Measurements from ENCODE around the gene BMP7.
"Not testable (repeated sequence)": the region's sequence is repeated elsewhere in the genome, so short reads cannot be mapped to it uniquely, and the experiment has no call there.

The BMP7 gene

DNA sequence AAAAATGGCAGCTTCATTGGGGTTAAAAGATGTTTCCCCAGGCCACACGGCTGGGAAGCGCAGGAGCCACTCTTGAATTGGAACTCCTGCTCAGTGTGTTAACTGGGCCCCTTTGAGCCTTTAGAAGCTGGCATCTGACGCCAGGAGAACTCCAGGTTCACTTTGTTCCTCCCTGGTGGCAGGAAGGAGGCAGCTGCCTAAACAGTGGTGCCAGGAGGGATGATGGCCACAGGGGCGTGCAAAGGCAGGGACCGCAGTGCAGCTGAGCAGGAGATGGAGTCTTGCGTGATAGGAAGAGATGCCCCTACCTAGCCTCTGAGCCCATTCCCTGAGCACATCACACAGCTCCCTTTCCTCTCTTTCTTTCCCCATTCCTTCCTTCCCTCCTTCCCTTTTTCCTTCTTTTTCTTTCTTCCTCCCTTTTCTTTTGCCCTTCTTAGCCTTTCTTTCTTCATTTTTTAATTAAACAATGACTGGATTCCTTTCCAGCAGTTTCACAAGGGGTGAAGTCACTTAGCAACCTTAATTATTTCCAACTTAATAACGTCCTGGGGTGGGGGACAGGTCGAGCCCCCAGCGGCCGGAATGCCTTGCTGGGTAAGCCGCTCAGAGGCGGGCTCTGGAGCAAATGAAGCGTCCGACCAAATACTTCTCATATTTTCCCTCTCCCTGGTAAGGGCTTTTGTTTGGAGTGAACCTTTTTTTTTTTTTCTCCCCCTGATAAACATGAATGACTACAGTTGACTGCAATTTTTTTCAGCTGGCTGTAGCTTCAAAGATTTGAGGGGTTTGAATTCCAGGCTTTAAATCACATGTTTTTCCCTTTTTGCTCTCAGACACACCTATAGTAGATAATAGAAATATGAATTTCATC is 20.8 kb upstream of the BMP7 start:
- no peak for DNase-seq

DNA sequence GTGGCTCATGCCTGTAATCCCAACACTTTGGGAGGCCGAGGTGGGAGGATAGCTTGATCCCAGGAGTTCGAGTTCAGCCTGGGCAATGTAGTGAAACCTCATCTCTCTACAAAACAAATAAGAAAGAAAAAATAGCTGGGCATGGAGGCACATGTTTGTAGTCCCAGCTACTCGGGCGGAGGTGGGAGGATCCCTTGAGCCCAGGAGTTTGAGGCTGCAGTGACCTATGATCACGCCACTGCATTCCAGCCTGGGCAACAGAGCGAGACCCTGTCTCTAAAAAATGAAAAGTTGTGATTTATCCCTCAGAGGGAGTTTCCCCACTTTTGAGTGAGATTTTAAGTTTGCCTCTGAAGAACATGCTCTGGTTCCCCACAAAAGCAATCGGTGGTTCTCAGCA is 17.4 kb upstream of the BMP7 start:
- DNase-seq, result no peak

DNA sequence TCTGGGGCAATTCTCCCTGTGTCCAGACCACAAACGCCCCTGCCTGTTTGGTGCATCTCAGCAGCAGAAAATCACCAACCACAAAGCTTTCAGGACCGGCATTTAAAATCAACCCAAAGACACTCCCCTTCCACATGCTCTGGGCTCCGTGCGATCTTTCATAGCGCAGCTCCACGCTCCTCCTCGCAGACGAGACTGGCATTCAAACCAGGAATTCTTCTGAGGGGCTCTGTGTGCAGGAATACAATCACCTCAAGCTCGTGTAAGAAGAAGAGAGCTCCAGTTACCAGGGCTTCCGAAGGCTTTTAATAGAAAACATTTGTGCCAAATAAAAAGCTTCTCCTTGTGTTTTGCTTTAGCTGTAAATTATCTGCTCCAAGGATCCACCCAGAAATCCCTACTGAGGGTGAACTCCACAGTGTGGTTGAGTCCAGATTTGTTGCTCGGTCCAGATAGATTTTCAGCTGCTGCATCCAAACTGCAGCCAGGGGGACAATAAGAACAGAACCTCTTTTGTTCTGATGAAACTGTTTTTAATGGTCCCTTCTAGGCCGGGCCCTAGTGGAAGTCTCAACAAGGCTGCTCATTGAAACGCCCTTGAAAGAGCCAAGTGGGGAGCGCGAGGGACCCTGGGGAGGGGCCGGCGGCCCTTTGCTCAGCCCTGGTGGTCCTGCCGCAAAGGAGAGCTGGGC is 16.4 kb upstream of the BMP7 start:
- no peak for DNase-seq

DNA sequence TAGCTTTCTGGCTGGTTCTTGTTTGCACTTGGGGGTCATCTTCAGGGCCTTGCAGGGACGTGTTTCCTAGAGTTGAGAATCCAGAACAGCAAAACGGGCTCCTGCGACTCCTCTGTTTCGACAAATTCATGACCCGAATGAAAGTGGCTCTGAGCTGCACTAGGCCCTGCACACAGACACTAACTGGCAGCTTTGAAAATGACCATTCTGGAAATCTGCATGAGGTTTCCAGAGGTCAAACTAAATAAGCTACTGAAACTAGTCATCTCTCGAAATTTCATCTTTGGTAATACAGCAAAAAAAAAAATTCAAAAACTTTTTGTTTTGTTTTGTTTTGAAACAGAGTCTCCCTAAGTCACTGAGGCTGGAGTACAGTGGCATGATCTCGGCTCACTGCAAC is 15.5 kb upstream of the BMP7 start:
- DNase-seq, result no peak

DNA sequence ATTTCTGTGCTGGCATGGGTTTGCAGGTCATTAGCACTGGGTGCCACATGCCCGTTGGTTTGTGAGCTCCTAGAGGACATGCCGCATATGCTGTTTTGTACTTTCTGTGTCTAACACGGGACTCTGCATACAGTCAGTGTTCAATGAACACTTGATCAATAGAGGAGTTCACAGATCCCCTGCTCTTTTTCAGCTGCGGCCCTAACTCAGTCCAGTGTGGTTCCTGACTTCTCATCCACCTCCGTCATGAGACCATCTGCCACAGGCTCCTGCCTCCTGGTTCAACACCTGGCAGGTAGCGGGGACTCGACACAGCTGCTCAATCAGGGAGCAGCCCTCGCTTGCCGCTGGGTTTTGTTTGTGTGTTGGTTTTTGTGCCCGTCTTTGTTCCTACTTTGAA is 13.8 kb upstream of the BMP7 start:
- no peak for DNase-seq

DNA sequence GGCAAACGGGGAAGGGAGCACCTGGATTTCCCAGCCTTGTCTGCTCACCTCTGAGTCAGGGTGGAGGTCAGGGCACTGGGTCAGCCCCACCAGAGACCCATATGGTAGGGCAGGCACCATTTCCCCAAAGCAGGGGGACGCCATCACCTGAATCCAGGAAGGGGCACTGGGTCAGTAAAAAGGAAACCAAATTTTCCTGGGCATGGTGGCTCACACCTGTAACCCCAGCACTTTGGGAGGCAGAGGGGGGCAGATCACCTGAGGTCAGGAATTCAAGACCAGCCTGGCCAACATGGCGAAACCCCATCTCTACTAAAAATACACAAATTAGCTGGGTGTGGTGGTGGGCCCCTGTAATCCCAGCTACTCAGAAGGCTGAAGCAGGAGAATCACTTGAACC is 13.1 kb upstream of the BMP7 start:
- DNase-seq, result not testable (repeated sequence)

DNA sequence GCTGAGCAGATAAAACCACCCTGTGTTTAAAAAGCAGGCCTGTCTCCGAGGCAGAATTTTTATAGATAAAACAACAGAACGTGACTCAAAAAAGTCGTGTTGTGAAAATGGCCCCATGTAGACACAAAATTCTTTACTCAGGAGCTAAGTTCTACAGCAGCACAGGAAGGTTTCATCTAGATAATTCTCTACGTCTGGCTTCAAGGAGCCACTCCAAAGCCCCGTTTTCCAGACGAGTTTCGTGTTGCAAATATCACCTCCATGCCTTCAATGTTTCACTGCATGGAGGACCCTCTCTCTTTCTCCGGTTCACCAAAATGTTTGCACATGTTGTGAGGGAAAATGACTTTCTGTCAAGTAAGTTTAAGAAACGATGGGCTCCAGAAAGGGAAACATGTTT is 12.0 kb upstream of the BMP7 start:
- no peak for DNase-seq

DNA sequence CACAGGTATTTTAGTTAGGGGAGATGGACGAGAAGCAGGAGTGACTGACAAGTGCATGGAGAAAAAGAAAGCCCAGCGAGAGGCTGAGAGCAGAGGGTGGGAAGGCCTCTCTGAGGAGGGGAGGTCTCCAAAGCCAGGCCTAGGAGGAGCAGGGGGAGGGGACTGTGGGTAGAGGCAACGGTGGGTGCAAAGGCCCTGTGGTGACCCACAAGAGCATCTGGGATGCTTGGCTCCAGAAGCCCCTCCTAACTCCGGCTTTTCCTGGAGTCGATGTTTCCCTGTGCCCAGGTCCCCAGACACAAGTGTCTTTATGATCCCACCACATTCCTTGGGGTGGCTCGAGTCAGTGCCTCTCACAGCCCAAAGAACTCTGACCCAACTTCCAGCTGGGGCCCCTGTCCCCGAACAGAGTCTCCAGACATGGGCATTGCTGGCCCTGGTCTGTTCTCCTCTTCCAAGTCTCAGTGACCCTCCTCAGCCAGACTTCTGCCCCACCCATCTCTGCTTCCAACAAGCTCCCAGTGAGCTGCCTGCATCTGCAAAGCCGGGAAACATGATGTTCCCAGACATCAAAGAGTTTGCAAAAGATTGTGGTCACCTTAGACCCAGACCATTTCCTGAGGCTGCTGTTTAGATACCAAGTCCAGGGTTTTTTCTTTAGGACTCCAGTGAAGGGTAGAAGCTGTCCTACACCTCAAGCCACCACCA is 11.1 kb upstream of the BMP7 start:
- no peak for DNase-seq

DNA sequence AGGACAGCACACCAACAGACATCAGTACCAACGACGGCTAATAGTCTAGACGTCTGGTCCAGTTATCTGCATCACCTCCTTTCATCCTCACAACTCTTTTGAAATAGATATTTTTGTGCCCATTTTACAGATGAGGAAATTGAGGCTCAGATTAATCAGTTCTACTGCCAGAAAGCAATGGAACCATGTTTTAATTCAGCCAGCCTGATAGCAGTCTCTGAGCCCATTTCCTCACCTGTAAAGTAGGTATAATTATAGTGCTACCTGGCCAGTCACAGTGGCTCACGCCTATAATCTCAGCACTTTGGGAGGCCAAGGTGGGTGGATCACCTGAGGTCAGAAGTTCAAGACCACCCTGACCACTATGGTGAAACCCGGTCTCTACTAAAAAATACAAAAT is 9.8 kb upstream of the BMP7 start:
- DNase-seq, result no peak

DNA sequence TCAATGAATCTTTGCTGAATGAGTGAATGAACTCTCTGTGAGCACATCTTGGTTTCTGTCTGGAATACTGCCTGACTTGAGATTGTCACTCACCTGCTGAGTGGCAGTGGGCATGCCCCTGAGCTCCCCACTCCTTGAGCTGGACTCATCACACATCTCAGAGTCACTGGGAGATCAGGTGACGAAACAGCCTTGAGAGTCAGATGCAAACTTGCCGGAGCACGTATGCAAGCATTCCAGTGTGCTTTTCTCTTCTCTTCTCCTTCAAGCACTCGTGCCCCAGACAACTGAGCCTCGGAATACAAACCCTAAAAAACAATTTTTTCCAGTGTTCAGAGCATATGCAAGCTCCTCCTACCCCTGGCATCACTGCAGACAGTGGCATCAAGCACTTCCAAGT is 9.4 kb upstream of the BMP7 start:
- no peak for DNase-seq

DNA sequence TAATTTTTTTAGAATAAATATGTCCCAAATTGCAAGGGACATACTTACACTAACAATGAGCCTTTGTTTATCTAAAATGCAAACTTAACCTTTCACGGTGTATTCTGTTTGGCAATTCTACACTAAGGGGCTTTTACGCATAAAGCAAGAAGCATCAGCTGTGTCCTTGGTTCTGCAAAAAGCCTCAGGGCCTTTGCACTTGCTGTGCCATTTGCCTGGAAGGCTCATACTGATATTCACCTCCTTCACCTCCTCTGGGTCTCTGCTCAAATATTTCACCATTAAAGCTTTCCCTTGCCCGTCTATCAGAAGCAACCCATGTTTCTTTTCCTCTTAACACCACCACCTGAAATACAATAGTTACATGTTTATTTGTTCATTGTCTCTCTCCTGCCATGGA is 8.9 kb upstream of the BMP7 start:
- no peak for DNase-seq

DNA sequence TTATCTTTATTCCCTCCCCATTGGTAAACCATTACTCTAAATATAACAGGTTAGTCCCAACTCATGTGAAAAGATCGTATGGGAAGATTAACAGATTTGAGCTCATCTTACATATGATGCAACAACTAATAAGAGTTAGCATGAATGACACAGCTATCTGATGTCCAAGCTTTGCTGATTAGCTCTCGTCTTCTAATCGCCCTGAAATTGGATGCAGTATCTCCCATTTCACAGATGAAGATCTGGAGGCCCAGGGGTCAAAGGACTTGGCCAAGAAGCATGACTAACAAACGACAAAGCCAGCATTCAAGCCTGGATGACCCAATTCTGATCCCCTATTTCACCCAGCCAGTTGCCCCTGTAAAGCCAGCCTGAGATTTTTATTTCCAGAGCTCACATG is 8.4 kb upstream of the BMP7 start:
- DNase-seq, result no peak

DNA sequence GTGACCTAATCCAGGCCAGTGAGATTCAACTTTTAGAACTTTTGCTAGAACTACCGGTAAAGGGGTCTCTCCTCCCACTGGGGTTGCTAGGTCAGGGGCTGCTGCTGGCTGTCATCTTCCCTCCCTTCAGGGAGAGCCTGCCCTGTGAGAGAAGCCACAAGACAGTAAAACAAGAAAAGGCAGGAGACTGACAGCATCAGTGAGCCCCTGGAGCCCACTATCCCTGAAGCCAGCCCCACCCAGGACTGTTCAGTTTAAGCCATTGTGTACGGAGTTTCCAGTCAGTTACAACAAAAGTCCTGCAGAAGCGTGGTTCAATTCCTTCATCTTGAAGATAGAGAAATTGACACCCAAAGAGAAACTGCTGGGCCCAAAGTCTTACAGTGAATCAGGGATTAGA is 7.9 kb upstream of the BMP7 start:
- no peak for DNase-seq

DNA sequence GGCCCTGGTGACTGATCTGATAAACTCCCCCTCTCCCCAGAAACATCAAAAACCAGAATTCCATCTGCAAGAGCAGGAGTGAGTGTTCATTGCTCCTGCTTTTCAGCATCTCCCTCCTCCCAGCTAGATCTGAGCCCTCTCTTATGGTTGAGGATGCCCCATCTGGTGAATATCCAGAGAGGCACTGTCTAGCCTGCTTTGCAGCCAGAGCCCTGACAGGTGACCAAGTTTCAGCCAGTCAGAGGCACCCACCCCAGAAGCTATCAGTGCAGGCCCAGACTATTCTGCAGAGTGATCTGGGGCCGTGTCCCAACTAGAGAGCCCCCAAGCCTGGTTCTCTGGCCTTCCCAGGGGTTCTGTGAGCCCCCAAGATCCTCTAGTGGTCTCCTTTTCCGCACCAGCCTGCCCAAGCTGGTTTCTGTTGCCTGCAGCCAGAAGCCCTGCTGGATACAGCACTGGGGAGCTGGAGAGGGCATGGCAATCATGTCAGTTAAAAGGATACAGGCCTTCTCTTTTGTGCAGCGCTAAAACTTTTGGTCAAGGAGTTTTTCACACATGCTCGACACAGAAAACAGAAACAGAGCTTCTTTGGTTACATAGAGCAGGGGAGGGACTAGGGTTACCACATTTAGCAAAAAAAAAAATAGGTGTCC is 6.6 kb upstream of the BMP7 start:
- DNase-seq, result no peak

DNA sequence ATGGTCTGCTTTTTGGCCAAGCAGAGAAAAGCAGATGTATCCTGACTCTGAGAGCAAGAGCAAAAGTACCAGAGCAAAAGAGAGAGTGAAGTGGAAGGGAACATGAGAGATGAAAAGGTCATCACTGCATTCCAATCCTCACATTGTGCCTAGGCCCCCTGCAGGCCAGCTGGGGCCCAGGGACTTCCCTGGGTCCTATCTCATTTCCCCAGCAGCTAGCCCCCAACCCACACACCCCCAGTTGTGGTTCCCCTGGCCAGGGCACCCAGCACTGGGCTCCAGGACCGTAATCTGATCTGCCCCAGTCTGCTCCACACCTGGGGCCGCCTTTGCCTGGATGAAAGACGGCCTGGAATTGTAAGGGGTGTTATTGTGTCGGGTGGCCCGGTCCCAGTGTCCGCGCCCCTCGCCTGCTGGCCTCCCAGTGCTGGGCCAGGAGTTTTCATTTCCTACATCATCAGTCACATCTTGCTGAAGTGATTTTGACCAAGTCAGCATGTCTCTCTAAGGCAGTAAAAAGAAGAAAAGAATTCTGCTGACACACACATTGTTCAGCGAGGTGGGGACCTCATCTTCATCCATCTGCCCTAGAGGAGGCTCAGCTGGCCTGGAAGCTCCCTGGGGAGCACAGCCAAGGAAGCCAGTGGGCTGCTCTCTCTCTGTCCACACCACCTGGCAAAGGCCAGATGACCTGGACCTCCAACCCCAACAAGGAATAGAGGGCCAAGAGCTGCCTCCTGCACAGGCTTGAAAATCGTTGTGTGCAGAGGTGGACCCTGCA is 4.0 kb upstream of the BMP7 start:
- DNase-seq, result no peak

DNA sequence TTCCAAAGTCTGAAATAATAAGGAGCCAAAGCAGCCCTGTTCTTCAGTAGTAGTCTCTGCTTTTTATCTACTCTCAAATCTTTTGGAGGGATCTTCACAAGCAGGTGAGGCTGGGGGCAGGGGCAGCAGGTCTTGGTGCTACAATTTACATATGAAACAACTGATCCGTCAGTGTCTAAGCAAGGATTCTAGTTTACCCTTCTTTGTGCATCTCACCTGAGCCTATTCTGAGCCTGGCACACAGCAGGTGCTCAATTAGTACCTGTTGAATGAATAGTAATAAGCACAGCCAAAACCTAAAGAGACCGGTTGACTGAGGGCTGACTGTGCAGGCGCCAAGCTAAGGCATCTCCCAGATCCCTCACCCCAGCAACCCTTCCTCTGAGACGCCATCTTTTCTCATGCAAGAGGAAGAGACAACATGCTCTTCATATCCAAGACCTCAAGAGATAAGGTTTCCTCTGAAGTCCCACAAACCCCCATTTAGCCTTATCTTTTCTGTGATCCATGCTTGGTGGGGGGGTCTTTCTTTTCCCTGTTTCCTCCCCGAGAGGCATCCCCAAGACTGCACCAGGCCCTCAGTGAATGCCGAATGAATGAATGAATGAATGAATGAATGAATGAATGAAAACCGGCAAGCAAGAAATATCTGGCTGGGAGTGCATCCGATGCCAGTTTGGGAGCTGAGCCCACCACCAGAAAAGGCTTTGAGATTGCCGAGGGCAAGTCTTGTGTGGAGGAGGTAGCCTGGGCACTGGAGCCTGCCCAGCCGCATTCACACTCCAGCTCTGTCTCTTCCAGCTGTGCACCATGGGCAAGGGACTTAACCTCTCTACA is 2.9 kb upstream of the BMP7 start:
- DNase-seq, result no peak

DNA sequence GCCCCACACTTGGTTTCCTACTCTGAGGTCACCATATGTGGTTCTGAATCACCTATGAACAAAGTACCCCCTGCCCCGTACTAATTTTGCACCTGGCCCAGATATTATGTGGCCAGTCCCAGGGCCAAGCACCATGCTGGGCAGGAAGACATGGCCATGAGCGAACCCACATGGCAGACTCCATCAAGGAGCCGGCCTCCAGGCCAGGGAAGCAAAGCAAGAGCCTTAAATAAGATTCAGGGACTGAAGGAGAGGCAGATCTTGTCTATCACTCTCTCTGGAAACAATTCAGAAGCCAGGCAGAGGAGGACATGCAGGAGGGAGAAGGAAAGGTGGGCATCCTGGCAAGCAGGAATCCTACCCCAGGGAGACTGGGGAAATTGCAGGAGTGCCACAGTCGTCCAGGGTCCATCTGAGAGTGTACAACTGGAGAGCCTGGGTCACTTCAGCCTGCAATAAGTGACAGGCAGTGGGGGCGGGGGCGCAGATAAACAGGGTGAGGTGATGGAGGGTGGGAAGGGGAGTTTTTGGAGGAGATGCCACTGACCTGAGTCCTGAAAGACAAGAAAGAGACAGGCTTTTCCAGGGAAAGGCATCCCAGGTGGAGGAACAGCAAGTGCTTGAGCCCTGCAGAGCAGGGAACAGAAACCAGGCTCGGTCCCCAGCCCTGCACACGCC is 2.1 kb upstream of the BMP7 start:
- no peak for DNase-seq

DNA sequence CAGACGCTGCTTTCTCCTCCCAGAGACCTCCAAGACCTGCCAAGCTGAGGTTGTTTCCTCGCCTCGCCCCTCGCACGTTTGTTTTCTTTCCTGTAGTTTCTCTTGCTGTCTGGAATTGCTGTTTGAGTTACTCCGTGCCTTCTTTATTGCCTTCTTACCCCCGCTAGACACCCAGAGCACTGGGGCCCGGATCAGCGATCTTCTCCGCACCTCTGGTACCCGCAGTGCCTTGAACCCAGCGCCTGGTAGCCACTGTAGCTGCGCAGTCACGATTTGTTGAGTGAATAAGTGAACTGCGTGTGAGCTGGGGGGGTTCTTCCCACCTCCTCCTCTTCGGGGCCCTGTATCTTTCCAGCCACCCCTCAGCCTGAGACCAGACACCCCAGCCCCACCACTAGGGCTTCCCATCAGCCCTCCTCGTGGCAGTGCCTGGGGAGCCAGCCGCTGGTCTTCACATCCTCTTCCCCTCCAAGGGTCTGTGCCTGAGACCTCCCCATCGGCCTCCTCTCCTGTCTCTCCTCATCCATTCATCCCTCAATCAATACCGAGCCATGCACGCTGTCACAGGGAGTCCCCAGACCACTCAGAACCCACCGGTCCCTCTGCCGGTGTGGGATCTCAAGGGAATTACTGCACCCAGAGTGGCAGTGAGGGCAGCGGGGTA is 849 bp upstream of the BMP7 start:
- no peak for DNase-seq

DNA sequence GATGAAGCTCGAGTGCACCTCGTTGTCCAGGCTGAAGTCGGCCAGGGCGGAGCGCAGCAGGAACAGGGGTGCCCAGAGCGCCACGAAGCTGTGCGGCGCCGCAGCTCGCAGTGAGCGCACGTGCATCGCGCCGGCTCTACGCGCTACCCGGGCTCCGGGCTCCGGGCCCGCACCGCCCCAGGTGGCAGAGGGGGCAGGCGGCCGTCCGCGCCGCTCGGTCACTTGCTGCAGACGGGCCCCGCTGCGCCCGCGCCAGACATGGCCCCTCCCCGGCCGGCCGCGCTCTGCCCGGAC is 497 bp downstream of the BMP7 start:
- no peak for DNase-seq

DNA sequence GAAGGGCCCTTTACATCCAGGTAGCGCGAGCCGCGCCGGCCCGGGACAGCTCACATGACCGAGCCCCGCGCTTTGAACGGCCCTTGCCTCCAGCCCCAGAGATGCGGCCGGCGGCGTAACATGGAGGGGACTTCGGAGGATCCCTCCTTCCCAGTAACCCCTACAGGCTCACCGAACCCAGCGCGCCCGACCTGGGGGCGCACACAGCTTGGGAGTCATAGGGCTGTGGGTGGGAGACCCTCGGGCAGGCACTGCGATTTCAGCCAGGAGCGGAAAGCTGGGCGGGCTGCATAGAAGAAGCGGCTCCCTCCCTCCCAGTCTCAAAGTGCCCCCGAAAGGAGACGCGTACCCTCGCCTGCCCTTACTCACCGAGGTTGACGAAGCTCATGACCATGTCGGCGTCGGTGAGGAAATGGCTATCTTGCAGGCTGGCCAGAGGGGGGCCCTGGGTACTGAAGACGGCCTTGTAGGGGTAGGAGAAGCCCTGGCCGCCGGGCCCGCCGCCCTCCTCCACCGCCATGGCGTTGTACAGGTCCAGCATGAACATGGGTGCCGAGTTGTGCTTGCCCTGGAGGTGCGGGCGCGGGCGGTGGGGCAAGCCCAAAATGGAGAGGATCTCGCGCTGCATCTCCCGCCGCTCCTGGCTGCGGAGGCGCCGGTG is 975 bp downstream of the BMP7 start:
- DNase-seq, result no peak

All from SW 1271 (cell line).